HG03175 (cell line): ENCODE data around the gene ITPR1.
A peak's percentile ranks its signal among the peaks of the same experiment; 100 is the strongest.

Experiments used
- ATAC-seq: cut with Tn5 transposase; IDR thresholded peaks from one replicate; pipeline ENCODE4 v1.9.1; 2021; ENCODE audit warnings: mild to moderate bottlenecking, moderate library complexity; ENCODE audit not compliant: unreplicated experiment

Gene ITPR1

GRCh38 chr3:4478261-4478660, 14.9 kb upstream of the ITPR1 start:
- no peak for ATAC-seq

GRCh38 chr3:4491855-4492207, 1.3 kb upstream of the ITPR1 start:
- ATAC-seq: no peak

- ATAC-seq: peak; percentile 22
Measured at GRCh38 chr3:4492208-4493013, 737 bp upstream of the ITPR1 start.

GRCh38 chr3:4493941-4494894, 1.1 kb downstream of the ITPR1 start:
- no peak for ATAC-seq

GRCh38 chr3:4494895-4495264, 1.7 kb downstream of the ITPR1 start:
- peak; percentile 25 for ATAC-seq

GRCh38 chr3:4495294-4496086, 2.3 kb downstream of the ITPR1 start:
- no peak for ATAC-seq

GRCh38 chr3:4496087-4496452, 2.9 kb downstream of the ITPR1 start:
- no peak for ATAC-seq

GRCh38 chr3:4497005-4497692, 4.0 kb downstream of the ITPR1 start:
- ATAC-seq: no peak

GRCh38 chr3:4497843-4498324, 4.7 kb downstream of the ITPR1 start:
- ATAC-seq: no peak

GRCh38 chr3:4498446-4498845, 5.3 kb downstream of the ITPR1 start:
- no peak for ATAC-seq

- no peak for ATAC-seq
Measured at GRCh38 chr3:4501437-4501836, 8.3 kb downstream of the ITPR1 start.

- ATAC-seq: no peak
Measured at GRCh38 chr3:4501927-4502326, 8.8 kb downstream of the ITPR1 start.

- ATAC-seq: peak; percentile 58
Measured at GRCh38 chr3:4503050-4503449, 9.9 kb downstream of the ITPR1 start.

GRCh38 chr3:4504340-4505261, 11.5 kb downstream of the ITPR1 start:
- no peak for ATAC-seq

- no peak for ATAC-seq
Measured at GRCh38 chr3:4505688-4506558, 12.8 kb downstream of the ITPR1 start.

GRCh38 chr3:4506559-4507023, 13.4 kb downstream of the ITPR1 start:
- no peak for ATAC-seq

- no peak for ATAC-seq
Measured at GRCh38 chr3:4507024-4507596, 14.0 kb downstream of the ITPR1 start.
